D721Med (cell line): Measurements from ENCODE around the gene TUBGCP5.

ENCODE experiments used
- DNase-seq: peaks from one replicate; pipeline ENCODE4 v3.0.0; 2011; ENCODE audit warnings: low spot score; ENCODE audit not compliant: insufficient read length
- FAIRE-seq: peaks from 2 replicates; lab custom pipeline; 2011; peaks lifted over from hg19 to GRCh38; lab: Jason Lieb, UNC
- TF ChIP-seq, protein P1 (sequence below): IDR thresholded peaks from 2 replicates; pipeline ENCODE4 v1.5.1; 2012; ENCODE audit warnings: mild to moderate bottlenecking, control low read depth; ENCODE audit not compliant: insufficient read depth; ENCODE audit errors: missing control alignments

The TUBGCP5 gene

DNA sequence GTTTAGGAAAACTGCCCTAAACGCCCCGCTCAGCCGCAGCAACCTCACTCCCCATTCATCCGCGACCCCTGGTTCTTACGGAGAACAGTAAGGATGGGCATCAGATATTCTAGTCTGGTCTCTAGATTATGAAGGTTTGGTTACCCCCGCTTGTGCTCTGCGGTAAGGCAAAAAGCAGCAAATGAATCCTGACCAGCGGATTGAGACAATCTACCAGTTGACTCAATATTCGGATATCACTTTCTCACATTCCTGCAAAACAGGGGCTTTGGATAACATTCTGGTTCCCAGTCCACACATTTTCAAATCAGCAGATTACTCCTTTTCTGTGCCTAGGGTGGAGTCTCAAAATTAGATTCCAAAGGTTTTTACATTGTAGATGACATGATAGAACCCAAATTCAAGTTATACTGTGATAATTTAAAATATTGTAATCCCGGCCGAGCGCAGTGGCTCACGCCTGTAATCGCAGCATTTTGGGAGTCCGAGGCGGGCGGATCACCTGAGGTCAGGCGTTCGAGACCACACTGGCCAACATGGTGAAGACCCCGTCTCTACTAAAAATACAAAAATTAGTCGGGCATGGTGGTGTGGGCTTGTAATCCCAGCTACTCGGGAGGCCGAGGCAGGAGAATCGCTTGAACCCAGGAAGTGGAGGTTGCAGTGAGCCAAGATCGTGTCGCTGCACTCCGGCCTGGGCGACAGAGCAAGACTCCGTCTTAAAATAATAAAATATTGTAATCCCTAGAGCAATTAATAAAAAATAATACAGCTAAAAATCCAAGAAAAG is 58.1 kb downstream of the TUBGCP5 start:
- DNase-seq: no peak
- TF ChIP-seq, protein P1, sequence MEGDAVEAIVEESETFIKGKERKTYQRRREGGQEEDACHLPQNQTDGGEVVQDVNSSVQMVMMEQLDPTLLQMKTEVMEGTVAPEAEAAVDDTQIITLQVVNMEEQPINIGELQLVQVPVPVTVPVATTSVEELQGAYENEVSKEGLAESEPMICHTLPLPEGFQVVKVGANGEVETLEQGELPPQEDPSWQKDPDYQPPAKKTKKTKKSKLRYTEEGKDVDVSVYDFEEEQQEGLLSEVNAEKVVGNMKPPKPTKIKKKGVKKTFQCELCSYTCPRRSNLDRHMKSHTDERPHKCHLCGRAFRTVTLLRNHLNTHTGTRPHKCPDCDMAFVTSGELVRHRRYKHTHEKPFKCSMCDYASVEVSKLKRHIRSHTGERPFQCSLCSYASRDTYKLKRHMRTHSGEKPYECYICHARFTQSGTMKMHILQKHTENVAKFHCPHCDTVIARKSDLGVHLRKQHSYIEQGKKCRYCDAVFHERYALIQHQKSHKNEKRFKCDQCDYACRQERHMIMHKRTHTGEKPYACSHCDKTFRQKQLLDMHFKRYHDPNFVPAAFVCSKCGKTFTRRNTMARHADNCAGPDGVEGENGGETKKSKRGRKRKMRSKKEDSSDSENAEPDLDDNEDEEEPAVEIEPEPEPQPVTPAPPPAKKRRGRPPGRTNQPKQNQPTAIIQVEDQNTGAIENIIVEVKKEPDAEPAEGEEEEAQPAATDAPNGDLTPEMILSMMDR: no peak
- no peak for FAIRE-seq

DNA sequence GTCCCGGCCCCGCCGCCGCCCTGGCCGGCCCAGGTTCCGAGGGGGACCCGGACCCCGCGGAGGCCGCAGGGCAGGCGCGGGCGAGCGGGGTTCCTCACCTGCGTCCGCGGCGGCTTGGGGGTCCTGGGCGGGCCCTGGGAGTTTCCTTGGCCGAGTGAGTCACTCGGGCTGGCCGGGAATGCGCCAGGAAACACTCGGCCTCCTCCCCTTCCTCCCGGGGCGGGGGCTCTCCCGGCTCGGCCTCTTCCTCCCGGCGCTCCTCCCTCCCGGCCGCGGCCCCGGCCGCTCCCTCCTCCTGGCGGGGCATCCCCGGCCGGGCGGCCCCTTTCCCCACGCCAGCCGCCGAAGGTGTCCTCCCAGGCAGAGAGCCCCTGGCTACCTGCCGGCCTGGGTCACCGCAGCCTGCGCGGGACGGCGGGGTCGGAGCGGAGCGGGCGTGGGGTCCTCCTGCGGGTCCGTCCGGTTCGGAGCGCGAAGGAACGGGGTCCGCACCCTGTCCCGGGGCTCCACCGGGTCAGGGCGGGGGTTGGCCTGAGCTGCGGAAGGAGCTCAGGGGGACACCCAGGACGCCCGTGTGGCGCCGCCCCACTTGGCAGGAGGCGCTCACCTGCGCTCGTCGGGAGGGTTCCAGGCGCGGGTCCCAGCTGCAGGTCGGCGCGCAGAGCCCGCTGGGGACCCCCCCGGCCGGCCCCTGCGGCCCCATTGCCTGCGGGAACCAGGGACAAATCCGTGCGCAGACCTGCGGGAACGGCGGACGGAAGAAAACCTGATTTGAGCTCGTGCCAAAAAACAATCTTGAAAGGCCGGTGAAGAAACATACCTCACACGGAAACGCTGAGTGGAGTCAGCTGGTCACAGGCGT is 58.9 kb downstream of the TUBGCP5 start, which contains the start of gene CYFIP1:
CYFIP1 (minus strand) TSS at position 180 of the 862 bp plus-strand sequence. CDS start 33,083 bp downstream, outside the sequence.
- TF ChIP-seq, protein P1: no peak
- no peak for DNase-seq
- no peak for FAIRE-seq

DNA sequence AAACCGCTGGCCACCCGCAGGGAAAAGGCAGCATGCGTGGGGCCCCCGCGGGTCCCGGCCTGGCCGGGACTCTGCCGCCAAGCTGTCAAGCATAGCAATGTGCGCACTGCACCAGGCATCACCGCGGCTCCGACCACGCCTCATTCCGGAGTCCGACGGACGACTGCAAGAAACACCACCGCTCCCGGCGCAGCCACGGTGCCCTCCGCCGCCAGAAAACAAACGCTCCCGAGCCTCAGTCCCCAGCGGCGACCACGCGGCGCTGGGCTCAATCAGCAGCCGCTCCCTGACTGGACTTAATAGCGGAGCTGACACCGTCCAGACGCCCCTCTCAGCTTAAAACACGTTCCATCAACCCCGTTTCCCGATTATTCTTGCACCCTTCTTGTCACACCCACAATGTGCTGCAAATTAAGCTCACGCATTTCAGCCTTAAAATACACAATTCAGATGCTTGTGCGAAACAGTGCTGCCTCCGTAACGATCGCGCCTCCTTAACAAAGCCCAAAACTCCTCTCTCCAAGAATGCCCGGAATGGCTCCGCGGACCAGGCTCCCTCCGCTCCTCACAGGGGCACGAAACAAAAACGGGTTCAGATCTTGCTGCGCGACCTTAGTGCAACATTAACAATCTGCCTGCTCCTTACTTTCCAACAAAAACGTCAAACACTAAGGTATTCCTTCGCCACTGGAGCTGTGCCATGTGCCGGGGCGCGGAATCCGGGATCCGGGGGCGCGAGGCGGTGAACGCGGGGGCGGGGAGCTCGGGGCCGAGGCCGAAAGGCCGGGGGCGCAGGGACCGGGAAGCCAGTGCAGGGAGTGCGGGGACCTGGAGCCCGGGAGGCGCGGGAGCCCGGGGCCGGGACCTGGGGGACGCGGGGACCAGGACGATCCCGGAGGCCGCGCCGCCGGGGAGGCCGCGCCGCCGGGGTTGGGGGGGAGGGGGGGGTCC is 59.9 kb downstream of the TUBGCP5 start:
- DNase-seq (no peak), FAIRE-seq (no peak)
- TF ChIP-seq, protein P1: no peak

DNA sequence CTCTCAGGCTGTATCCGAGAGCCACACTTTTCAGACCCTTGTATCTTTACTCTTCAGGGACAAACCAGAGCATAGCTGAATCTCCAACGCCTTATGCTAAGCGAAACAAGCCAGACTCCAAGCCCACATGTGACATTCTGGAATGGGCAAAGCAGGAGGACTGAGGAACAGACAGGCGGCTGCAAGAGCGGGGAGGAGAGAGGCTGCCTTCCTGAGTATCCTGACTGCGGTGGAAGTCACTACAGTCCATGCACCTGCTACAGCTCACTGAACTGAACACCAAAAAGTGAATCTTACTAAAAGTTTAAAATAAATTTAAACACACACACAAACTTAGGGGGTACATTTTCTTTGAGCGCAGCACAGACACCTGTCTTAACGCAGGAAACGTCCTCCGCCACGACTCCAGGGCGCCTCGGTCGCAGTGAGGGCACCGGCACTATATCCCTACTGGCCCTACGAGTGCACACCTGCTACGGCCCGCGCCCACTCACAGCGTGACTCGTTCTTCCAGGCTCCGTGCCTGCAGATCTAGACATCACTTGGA is 60.6 kb downstream of the TUBGCP5 start:
- TF ChIP-seq, protein P1: no peak
- no peak for DNase-seq
- FAIRE-seq: no peak

DNA sequence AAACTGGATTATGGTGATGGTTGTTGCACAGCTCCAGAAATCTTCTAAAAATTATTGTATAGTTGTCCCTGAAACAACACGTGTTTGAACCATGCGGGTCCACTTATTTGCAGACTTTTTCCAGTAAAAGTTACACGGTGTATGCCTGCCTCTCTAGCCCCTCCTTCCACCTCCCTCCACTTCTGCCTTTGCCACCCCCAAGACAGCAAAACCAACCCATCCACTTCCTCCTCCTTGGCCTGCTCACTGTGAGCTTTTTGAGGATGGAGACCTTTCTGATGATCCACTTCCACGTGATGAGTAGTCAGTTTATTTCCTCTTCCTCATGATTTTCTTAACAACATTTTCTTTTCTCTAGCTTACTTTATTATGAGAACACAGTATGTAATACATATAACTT is 64.6 kb downstream of the TUBGCP5 start:
- DNase-seq: no peak
- FAIRE-seq: no peak
- TF ChIP-seq, protein P1: no peak

DNA sequence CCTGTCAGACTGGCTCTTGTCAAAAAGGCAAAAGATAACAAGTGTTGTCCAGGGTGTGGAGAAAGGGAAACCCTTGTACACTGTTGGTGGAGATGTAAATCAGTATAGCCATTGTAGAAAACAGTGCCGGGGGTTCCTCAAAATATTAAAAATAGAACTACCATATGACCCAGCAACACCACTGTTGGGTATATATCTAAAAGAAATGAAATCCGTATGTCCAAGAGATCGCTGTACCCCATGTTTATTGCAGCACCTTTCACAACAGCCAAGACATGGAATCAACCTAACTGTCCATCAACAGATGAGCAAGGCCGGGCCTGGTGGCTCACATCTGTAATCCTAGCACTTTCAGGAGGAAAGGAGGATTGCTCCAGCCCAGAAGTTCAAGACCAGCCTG is 65.4 kb downstream of the TUBGCP5 start:
- DNase-seq (no peak), FAIRE-seq (no peak)

More for the DNA sequence above, 65.4 kb downstream of the TUBGCP5 start:
- TF ChIP-seq, protein P1: no peak
